MM.1S (cell line): Measurements from ENCODE around the gene SHC3.

Experiments used
- DNase-seq: peaks from one replicate; pipeline ENCODE4 v3.0.0-alpha.2; 2015
- H2AFZ ChIP-seq: fragments of 300-600 bp; sonication (generic); 2 replicates; pipeline ENCODE4 v1.6.0; 2016; ENCODE audit warnings: antibody characterized with exemption, low read length
- H3F3A ChIP-seq: fragments of 300-600 bp; sonication (generic); 2 replicates; pipeline ENCODE4 v1.6.1; 2016; ENCODE audit warnings: mild to moderate bottlenecking, antibody characterized with exemption, low read length, moderate library complexity, mixed read lengths; ENCODE audit not compliant: insufficient read depth
- H3K27ac ChIP-seq: fragments of 300-600 bp; sonication (generic); 2 replicates; pipeline ENCODE4 v1.5.1; 2016; ENCODE audit warnings: mild to moderate bottlenecking, low read length
- H3K27me3 ChIP-seq: fragments of 300-600 bp; sonication (generic); replicated peaks from 2 replicates; pipeline ENCODE4 v1.6.0; 2016; ENCODE audit warnings: low read length; ENCODE audit not compliant: insufficient read depth
- H3K36me3 ChIP-seq: fragments of 300-600 bp; sonication (generic); replicated peaks from 2 replicates; pipeline ENCODE4 v1.6.1; 2016; ENCODE audit warnings: mild to moderate bottlenecking, low read length, mixed read lengths; ENCODE audit not compliant: insufficient read depth
- H3K4me1 ChIP-seq: fragments of 300-600 bp; sonication (generic); 2 replicates; pipeline ENCODE4 v1.6.1; 2016; ENCODE audit warnings: low read length, mixed read lengths
- H3K4me2 ChIP-seq: fragments of 300-600 bp; sonication (generic); 2 replicates; pipeline ENCODE4 v1.6.0; 2016; ENCODE audit warnings: low read depth, low read length
- H3K4me3 ChIP-seq: fragments of 300-600 bp; sonication (generic); 2 replicates; pipeline ENCODE4 v1.5.1; 2016; ENCODE audit warnings: low read length, mixed read lengths
- H3K79me2 ChIP-seq: fragments of 300-600 bp; sonication (generic); 2 replicates; pipeline ENCODE4 v1.6.1; 2016; ENCODE audit warnings: mixed run types, low read length, mixed read lengths
- H3K9ac ChIP-seq: fragments of 300-600 bp; sonication (generic); 2 replicates; pipeline ENCODE4 v1.6.1; 2016; ENCODE audit warnings: low read length, mixed read lengths
- H3K9me2 ChIP-seq: fragments of 300-600 bp; sonication (generic); replicated peaks from 2 replicates; pipeline ENCODE4 v1.6.1; 2016; ENCODE audit warnings: mild to moderate bottlenecking, low read length, mixed read lengths; ENCODE audit not compliant: insufficient read depth
- H3K9me3 ChIP-seq: fragments of 300-600 bp; sonication (generic); replicated peaks from 2 replicates; pipeline ENCODE4 v1.6.1; 2016; ENCODE audit warnings: mild to moderate bottlenecking, low read length, mixed read lengths; ENCODE audit not compliant: insufficient read depth
- H4K20me1 ChIP-seq: fragments of 300-600 bp; sonication (generic); 2 replicates; pipeline ENCODE4 v1.6.1; 2016; ENCODE audit warnings: mild to moderate bottlenecking, low read length, moderate library complexity, mixed read lengths; ENCODE audit not compliant: insufficient read depth
- CTCF ChIP-seq: fragments of 300-600 bp; sonication (generic); IDR thresholded peaks from 2 replicates; pipeline ENCODE4 v1.5.1; 2016; ENCODE audit warnings: antibody characterized with exemption, low read length, mixed read lengths
- EZH2 ChIP-seq: fragments of 300-600 bp; sonication (generic); optimal IDR thresholded peaks from 2 replicates; pipeline ENCODE3; 2017; ENCODE audit warnings: low read depth, mild to moderate bottlenecking, antibody characterized with exemption, low read length, mixed read lengths
- EZH2phosphoT487 ChIP-seq: fragments of 300-600 bp; sonication (generic); IDR thresholded peaks from 2 replicates; pipeline ENCODE4 v1.6.1; 2018; ENCODE audit warnings: antibody characterized with exemption, low read length

Gene SHC3

GRCh38 chr9:89044104-89044503, 134.5 kb downstream of the SHC3 start:
- Histone ChIP-seq H3K9ac (no peak overlapping the region), H3K9me2 (no peaks in the 10 kb centered on the region), H2AFZ (no peak overlapping the region), H3K4me2 (no peak overlapping the region), H3F3A (no peaks in the 10 kb centered on the region), H3K9me3 (no peaks in the 10 kb centered on the region), H4K20me1 (no peaks in the 10 kb centered on the region), H3K4me1 (no peaks in the 10 kb centered on the region), H3K36me3 (no peaks in the 10 kb centered on the region), H3K79me2 (no peaks in the 10 kb centered on the region), H3K4me3 (no peak overlapping the region), H3K27ac (no peak overlapping the region), H3K27me3 (no peaks in the 10 kb centered on the region)
- DNase-seq: no peak
- TF ChIP-seq EZH2: no peak
- no peak for TF ChIP-seq EZH2phosphoT487
- no peak for TF ChIP-seq CTCF

GRCh38 chr9:89042984-89043383, 135.6 kb downstream of the SHC3 start:
- H4K20me1 ChIP-seq: no peaks in the 10 kb centered on the region
- no peak overlapping the region for H2AFZ ChIP-seq
- no peak for TF ChIP-seq EZH2
- no peak for TF ChIP-seq EZH2phosphoT487
- TF ChIP-seq CTCF: no peak

GRCh38 chr9:89039664-89040063, 139.0 kb downstream of the SHC3 start:
- no peak overlapping the region for H3K9ac ChIP-seq
- H3K36me3 ChIP-seq: no peaks in the 10 kb centered on the region
- H3K4me2 ChIP-seq: no peak overlapping the region
- no peaks in the 10 kb centered on the region for H3K9me2 ChIP-seq
- no peak overlapping the region for H2AFZ ChIP-seq
- DNase-seq: no peak
- H3K79me2 ChIP-seq: no peaks in the 10 kb centered on the region
- no peaks in the 10 kb centered on the region for H3F3A ChIP-seq
- no peaks in the 10 kb centered on the region for H3K27me3 ChIP-seq
- no peak for TF ChIP-seq CTCF
- no peak for TF ChIP-seq EZH2
- TF ChIP-seq EZH2phosphoT487: no peak
- H3K4me3 ChIP-seq: no peak overlapping the region
- no peak overlapping the region for H3K27ac ChIP-seq
- H3K4me1 ChIP-seq: no peaks in the 10 kb centered on the region
- no peaks in the 10 kb centered on the region for H3K9me3 ChIP-seq
- no peaks in the 10 kb centered on the region for H4K20me1 ChIP-seq

More at GRCh38 chr9:89042984-89043383, 135.6 kb downstream of the SHC3 start:
- no peak overlapping the region for H3K4me3 ChIP-seq
- no peaks in the 10 kb centered on the region for H3K36me3 ChIP-seq
- H3F3A ChIP-seq: no peaks in the 10 kb centered on the region
- H3K4me2 ChIP-seq: no peak overlapping the region
- H3K4me1 ChIP-seq: no peaks in the 10 kb centered on the region
- H3K9ac ChIP-seq: no peak overlapping the region
- H3K79me2 ChIP-seq: no peaks in the 10 kb centered on the region
- no peaks in the 10 kb centered on the region for H3K27me3 ChIP-seq
- H3K9me2 ChIP-seq: no peaks in the 10 kb centered on the region
- DNase-seq: no peak
- H3K9me3 ChIP-seq: no peaks in the 10 kb centered on the region
- H3K27ac ChIP-seq: no peak overlapping the region
